ENCODE measurements around the gene TRMT13.

GRCh38 chr1:100130552-100131077 lies 2.3 kb upstream of the TRMT13 start:
- TF ChIP-seq, protein P1, sequence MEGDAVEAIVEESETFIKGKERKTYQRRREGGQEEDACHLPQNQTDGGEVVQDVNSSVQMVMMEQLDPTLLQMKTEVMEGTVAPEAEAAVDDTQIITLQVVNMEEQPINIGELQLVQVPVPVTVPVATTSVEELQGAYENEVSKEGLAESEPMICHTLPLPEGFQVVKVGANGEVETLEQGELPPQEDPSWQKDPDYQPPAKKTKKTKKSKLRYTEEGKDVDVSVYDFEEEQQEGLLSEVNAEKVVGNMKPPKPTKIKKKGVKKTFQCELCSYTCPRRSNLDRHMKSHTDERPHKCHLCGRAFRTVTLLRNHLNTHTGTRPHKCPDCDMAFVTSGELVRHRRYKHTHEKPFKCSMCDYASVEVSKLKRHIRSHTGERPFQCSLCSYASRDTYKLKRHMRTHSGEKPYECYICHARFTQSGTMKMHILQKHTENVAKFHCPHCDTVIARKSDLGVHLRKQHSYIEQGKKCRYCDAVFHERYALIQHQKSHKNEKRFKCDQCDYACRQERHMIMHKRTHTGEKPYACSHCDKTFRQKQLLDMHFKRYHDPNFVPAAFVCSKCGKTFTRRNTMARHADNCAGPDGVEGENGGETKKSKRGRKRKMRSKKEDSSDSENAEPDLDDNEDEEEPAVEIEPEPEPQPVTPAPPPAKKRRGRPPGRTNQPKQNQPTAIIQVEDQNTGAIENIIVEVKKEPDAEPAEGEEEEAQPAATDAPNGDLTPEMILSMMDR (IDR thresholded peaks at IDR 0.05): no peak
- TF ChIP-seq POLR2A (IDR thresholded peaks at IDR 0.05): no peak
- TF ChIP-seq POLR2AphosphoS5 (IDR thresholded peaks at IDR 0.05): no peak

Data from stomach (tissue), 4 donors.